GM13976 (cell line): Measurements from ENCODE around the gene C7orf33.

Experiments
- DNase-seq: peaks from one replicate; pipeline ENCODE4 v3.0.0; 2012; ENCODE audit warnings: low spot score
- CTCF ChIP-seq: IDR thresholded peaks from 2 replicates; pipeline ENCODE4 v1.5.1; 2012; ENCODE audit warnings: borderline replicate concordance, mild to moderate bottlenecking; ENCODE audit not compliant: insufficient read depth; ENCODE audit errors: extremely low read depth, missing control alignments, control extremely low read depth
- in situ Hi-C: fragments of 300-500 bp; cut with MboI; formaldehyde crosslinking; loops from one replicate; pipeline ENCODE4 v1.12.0; 2022; ENCODE audit warnings: low sequenced_read_pairs, mixed read lengths, inconsistent platforms; ENCODE audit not compliant: unreplicated experiment

The C7orf33 gene

GRCh38 chr7:148575640-148576411, 14.7 kb upstream of the C7orf33 start:
- in situ Hi-C loops = loop anchor here (10.0 kb wide), 1 partner anchor 389 kb away; no protein-coding TSS in a partner anchor
- peak; percentile 81 for TF ChIP-seq CTCF
- peak; percentile 61 for DNase-seq

- TF ChIP-seq CTCF = no peak
- DNase-seq = no peak
- in situ Hi-C loops = loop anchor here (10.0 kb wide), 1 partner anchor 385 kb away; no protein-coding TSS in a partner anchor
Observed at GRCh38 chr7:148579366-148579765, 11.2 kb upstream of the C7orf33 start.

- DNase-seq = no peak
- TF ChIP-seq CTCF = no peak
- in situ Hi-C loops = no loop called here
Observed at GRCh38 chr7:148580446-148580845, 10.1 kb upstream of the C7orf33 start.

- in situ Hi-C loops = no loop called here
- TF ChIP-seq CTCF = no peak
- no peak for DNase-seq
Observed at GRCh38 chr7:148581624-148582023, 8.9 kb upstream of the C7orf33 start.

- no peak for DNase-seq
Observed at GRCh38 chr7:148584154-148584827, 6.3 kb upstream of the C7orf33 start.

GRCh38 chr7:148585399-148585798, 5.2 kb upstream of the C7orf33 start:
- no peak for DNase-seq
- no peak for TF ChIP-seq CTCF
- in situ Hi-C loops = no loop called here

More at GRCh38 chr7:148584154-148584827, 6.3 kb upstream of the C7orf33 start:
- no peak for TF ChIP-seq CTCF
- in situ Hi-C loops = no loop called here

- no peak for DNase-seq
- in situ Hi-C loops = no loop called here
- TF ChIP-seq CTCF = no peak
Observed at GRCh38 chr7:148587076-148587475, 3.5 kb upstream of the C7orf33 start.
